GM12878 (cell line): ENCODE results near the gene DNAH2. TPM values are rescaled to one million over a fixed set of nuclear protein-coding genes. Genes with fewer than 3 reads are reported as not detected.

Experiments used
- ATAC-seq: fragments of 200-7000 bp; cut with Tn5 transposase; 3 replicates; pipeline ENCODE4 v1.9.1; 2020; ENCODE audit warnings: mild to moderate bottlenecking, moderate library complexity
- BruUV-seq: library from RNA; stranded (reverse); fragments of 400-500 nt; replicated peaks from 2 replicates; lab custom pipeline; 2021; lab: Mats Ljungman, UMichigan
- CTCF ChIA-PET: fragments of 300-600 bp; sonication (Branson Sonifier 250); formaldehyde crosslinking; extraction: SDS; loops from one replicate; lab custom pipeline; 2021; ENCODE audit warnings: inconsistent platforms; lab: Yijun Ruan, JAX
- POLR2A ChIA-PET: fragments of 350-600 bp; formaldehyde crosslinking; extraction: SDS; loops from one replicate; lab custom pipeline; 2021; ENCODE audit warnings: inconsistent platforms; lab: Charles Lee
- RAD21 ChIA-PET: fragments of 300-600 bp; sonication (Branson Sonifier 250); formaldehyde crosslinking; loops from one replicate; lab custom pipeline; 2023; ENCODE audit warnings: antibody characterized with exemption; ENCODE audit not compliant: unreplicated experiment; lab: Charles Lee
- SMC1A ChIA-PET: fragments of 300-600 bp; sonication (Branson Sonifier 250); formaldehyde crosslinking; loops from one replicate; lab custom pipeline; 2023; ENCODE audit not compliant: unreplicated experiment, uncharacterized antibody; lab: Charles Lee
- DNase-seq: peaks from one replicate; pipeline ENCODE4 v3.0.0-alpha.2; 2011; ENCODE audit warnings: low read depth, low spot score
- FAIRE-seq: peaks from 3 replicates; lab custom pipeline; 2011; peaks lifted over from hg19 to GRCh38; lab: Jason Lieb, UNC
- H2AFZ ChIP-seq: 2 replicates; pipeline ENCODE4 v1.6.0; 2011; ENCODE audit warnings: low read depth, low read length, control low read depth; ENCODE audit not compliant: control insufficient read depth
- H3K27ac ChIP-seq: 2 replicates; pipeline ENCODE4 v1.5.1; 2011; ENCODE audit warnings: control low read depth; ENCODE audit not compliant: control insufficient read depth, insufficient read depth
- H3K27me3 ChIP-seq, 2 experiments: replicated peaks in 1 of 2; 2 replicates each; pipeline versions ENCODE4 v1.6.0 to v1.6.1; 2011; ENCODE audit warnings: low read length in 1 of 2; ENCODE audit not compliant: control insufficient read depth in 2 of 2, insufficient read depth in 2 of 2
- H3K36me3 ChIP-seq, 2 experiments: 2 replicates each; pipeline ENCODE4 v1.5.1; 2011; ENCODE audit warnings: low read length in 1 of 2; ENCODE audit not compliant: control insufficient read depth in 2 of 2, insufficient read depth in 2 of 2
- H3K4me1 ChIP-seq: 2 replicates; pipeline ENCODE4 v1.6.1; 2011; ENCODE audit warnings: mild to moderate bottlenecking, low read length, moderate library complexity, mixed read lengths; ENCODE audit not compliant: control insufficient read depth, insufficient read depth
- H3K4me2 ChIP-seq: 2 replicates; pipeline ENCODE4 v1.6.0; 2011; ENCODE audit warnings: control low read depth; ENCODE audit not compliant: control insufficient read depth, insufficient read depth
- H3K4me3 ChIP-seq: fragments of 200-600 bp; sonication (generic); 2 replicates; pipeline ENCODE4 v1.5.1; 2016
- H3K79me2 ChIP-seq: 2 replicates; pipeline ENCODE4 v1.6.0; 2011; ENCODE audit warnings: low read length; ENCODE audit not compliant: control insufficient read depth, insufficient read depth
- H3K9ac ChIP-seq: 2 replicates; pipeline ENCODE4 v1.8.0; 2011; ENCODE audit warnings: low read length, control low read depth, mixed read lengths; ENCODE audit not compliant: control insufficient read depth, insufficient read depth
- H3K9me3 ChIP-seq: replicated peaks from 3 replicates; pipeline ENCODE4 v1.5.1; 2011; ENCODE audit warnings: mild to moderate bottlenecking, low read length; ENCODE audit not compliant: control insufficient read depth, insufficient read depth
- H4K20me1 ChIP-seq: 2 replicates; pipeline ENCODE4 v1.6.0; 2011; ENCODE audit not compliant: control insufficient read depth, insufficient read depth
- CTCF ChIP-seq, 3 experiments: IDR thresholded peaks in 2 of 3; conservative IDR thresholded peaks in 1 of 3; 2 replicates each; pipeline ENCODE4 v1.5.1; 2011; ENCODE audit warnings: low read depth in 3 of 3, low read length in 3 of 3, mild to moderate bottlenecking in 3 of 3, control low read depth in 2 of 3, moderate library complexity in 2 of 3, inconsistent platforms in 1 of 3, mixed read lengths in 1 of 3; ENCODE audit not compliant: control insufficient read depth in 2 of 3, insufficient read depth in 1 of 3; ENCODE audit errors: extremely low read depth in 1 of 3
- HDAC6 ChIP-seq: fragments of 200-600 bp; sonication (generic); IDR thresholded peaks from one replicate; pipeline ENCODE4 v1.8.0; 2017; ENCODE audit warnings: antibody characterized with exemption; ENCODE audit not compliant: unreplicated experiment
- MXI1 ChIP-seq: fragments of 150-350 bp; IDR thresholded peaks from 2 replicates; pipeline ENCODE4 v1.6.1; 2011; ENCODE audit warnings: low read depth, mild to moderate bottlenecking, inconsistent platforms, low read length, improper control_type of control experiment
- SMAD1 ChIP-seq: fragments of 450-650 bp; IDR thresholded peaks from 2 replicates; pipeline ENCODE4 v1.6.1; 2018; ENCODE audit warnings: mild to moderate bottlenecking, low read depth; ENCODE audit not compliant: partially characterized antibody
- ZNF592 ChIP-seq: fragments of 450-650 bp; IDR thresholded peaks from 2 replicates; pipeline ENCODE4 v1.6.1; 2017; ENCODE audit warnings: mild to moderate bottlenecking, moderate library complexity
- WGBS: methylation state at CpG from one replicate; pipeline ENCODE4 v1.1.6; 2016; ENCODE audit warnings: low lambda C conversion rate; ENCODE audit not compliant: insufficient replicate concordance, insufficient coverage; ENCODE audit errors: missing lambda C conversion rate; 5-methylcytosine and 5-hydroxymethylcytosine counted together
- in situ Hi-C: fragments of 300-500 bp; cut with MboI; formaldehyde crosslinking; loops from 9 replicates; pipeline ENCODE4 v1.14.3; 2018; ENCODE audit warnings: mixed read lengths
- intact Hi-C: fragments of 100-400 bp; cut with micrococcal nuclease; formaldehyde crosslinking; loops from one replicate; pipeline ENCODE4 v1.14.2; 2022; ENCODE audit not compliant: unreplicated experiment
- polyA plus RNA-seq, 11 experiments: library from polyadenylated mRNA; depleted of rRNA in 4 of 11; unstranded in 6 of 11; stranded (reverse) in 5 of 11; fragments of >200 nt; fragmentation: Nextera tagmentation in 4 of 11; fragmentation: Illumina TruSeq in 1 of 11; extraction: Ambion mirVana in 4 of 11; extraction: Trizol in 1 of 11; gene quantifications; 1 replicate in 1 of 11; 2 replicates in 10 of 11; pipeline versions ENCODE4 v1.2.1 to v1.2.3, GENCODE V29; 2011 to 2016; ENCODE audit warnings: inconsistent platforms in 2 of 11, missing spikeins in 2 of 11, low read depth in 1 of 11
- total RNA-seq, 4 experiments: library from RNA; depleted of rRNA in 3 of 4; stranded (reverse); fragments of >200 nt in 3 of 4; fragmentation: Illumina TruSeq in 1 of 4; extraction: Trizol in 1 of 4; gene quantifications; 2 replicates each; pipeline versions ENCODE4 v1.2.1 to v1.2.3, GENCODE V29; 2013 to 2021

DNAH2 gene
- total and polyA plus RNA-seq, 10 of the 15 experiments (the other 5 are each of a cell fraction or from before 2014, with no cell fraction given): not detected

- ChIA-PET CTCF (interaction anchor here (1.4 kb wide), 1 partner anchor 95 kb away, joined by 4 read pairs; no protein-coding TSS in a partner anchor), POLR2A (no interaction called here), RAD21 (no interaction called here), SMC1A (no interaction called here)
- no peak overlapping the region for H3K27ac ChIP-seq
- H2AFZ ChIP-seq: no peak overlapping the region
- TF ChIP-seq CTCF (IDR thresholded peaks at IDR 0.05 in 2 of 3, conservative IDR thresholded peaks at IDR 0.05 in 1 of 3; ENCODE audit: control insufficient read depth in 2 of 3, extremely low read depth in 1 of 3, insufficient read depth in 1 of 3, low read depth in 3 of 3, low read length in 3 of 3) (no peak), ZNF592 (no peak), MXI1 (no peak), HDAC6 (no peak), SMAD1 (no peak)
- H4K20me1 ChIP-seq: no peaks in the 10 kb centered on the region
- in situ Hi-C loops (no loop called here), intact Hi-C loops (no loop called here)
- H3K36me3 ChIP-seq: no peaks in the 10 kb centered on the region
- no peaks in the 10 kb centered on the region for H3K27me3 ChIP-seq
- BruUV-seq: no TSS peak
- no peaks in the 10 kb centered on the region for H3K9me3 ChIP-seq
- ATAC-seq: no peak
- no peak for DNase-seq
- H3K79me2 ChIP-seq: no peaks in the 10 kb centered on the region
- no peak for FAIRE-seq
- H3K4me3 ChIP-seq: no peak overlapping the region
- H3K4me2 ChIP-seq: no peak overlapping the region
- 35% methylated on average over 3 of the region's 3 CpGs for WGBS
- no peaks in the 10 kb centered on the region for H3K4me1 ChIP-seq
- no peak overlapping the region for H3K9ac ChIP-seq
These were observed 10.3 kb downstream of the DNAH2 start for GRCh38 chr17:7727886-7728285.
